AG10803 (cell line): ENCODE data around the gene TPSAB1.
"Not testable (repeated sequence)": the region's sequence is repeated elsewhere in the genome, so short reads cannot be mapped to it uniquely, and the experiment has no call there.

ENCODE experiments used
- DNase-seq: peaks from one replicate; pipeline ENCODE4 v3.0.0; 2010; ENCODE audit warnings: low read depth
- H3K4me3 ChIP-seq: 2 replicates; pipeline ENCODE4 v1.5.1; 2011; ENCODE audit warnings: mild to moderate bottlenecking, low read length, control low read depth
- TF ChIP-seq, protein P1 (sequence below): conservative IDR thresholded peaks from 2 replicates; pipeline ENCODE4 v1.5.1; 2011; ENCODE audit warnings: mild to moderate bottlenecking, low read length, control low read depth, inconsistent platforms

TPSAB1 gene

DNA sequence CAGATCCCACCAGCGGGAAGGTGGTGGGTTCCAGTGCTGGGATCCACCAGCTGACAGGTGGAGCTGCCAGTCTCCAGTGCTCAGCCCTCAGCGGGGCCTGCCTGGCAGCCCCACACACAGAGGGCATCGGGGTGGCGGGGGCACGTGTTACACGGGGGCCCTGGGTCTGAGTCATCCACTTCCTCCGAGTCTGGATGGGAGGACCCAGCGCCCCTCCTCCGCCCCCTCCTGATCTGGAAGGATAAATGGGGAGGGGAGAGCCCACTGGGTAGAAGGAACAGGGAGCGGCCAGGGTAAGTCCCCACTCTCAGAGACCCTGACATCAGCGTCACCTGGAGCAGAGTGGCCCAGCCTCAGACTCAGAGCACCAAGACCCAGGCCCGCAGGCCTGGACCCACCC is at the start of gene TPSAB1:
Gene TPSAB1 (plus strand): TSS at position 270 of the 400 bp plus-strand sequence. CDS start 234 bp downstream, outside the sequence.
- not testable (repeated sequence) for DNase-seq, H3K4me3 ChIP-seq

DNA sequence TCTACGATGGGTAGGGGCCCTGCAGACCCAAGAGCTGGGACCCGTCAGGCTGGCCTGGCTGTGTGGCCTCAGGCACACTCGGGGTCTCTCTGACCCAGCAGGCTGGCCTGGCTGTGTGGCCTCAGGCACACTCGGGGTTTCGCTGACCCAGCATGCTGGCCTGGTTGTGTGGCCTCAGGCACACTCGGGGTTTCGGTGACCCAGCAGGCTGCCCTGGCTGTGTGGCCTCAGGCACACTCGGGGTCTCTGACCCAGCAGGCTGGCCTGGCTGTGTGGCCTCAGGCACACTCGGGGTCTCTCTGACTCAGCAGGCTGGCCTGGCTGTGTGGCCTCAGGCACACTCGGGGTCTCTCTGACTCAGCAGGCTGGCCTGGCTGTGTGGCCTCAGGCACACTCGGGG is 49.7 kb upstream of the TPSAB1 start:
- DNase-seq, result not testable (repeated sequence)

DNA sequence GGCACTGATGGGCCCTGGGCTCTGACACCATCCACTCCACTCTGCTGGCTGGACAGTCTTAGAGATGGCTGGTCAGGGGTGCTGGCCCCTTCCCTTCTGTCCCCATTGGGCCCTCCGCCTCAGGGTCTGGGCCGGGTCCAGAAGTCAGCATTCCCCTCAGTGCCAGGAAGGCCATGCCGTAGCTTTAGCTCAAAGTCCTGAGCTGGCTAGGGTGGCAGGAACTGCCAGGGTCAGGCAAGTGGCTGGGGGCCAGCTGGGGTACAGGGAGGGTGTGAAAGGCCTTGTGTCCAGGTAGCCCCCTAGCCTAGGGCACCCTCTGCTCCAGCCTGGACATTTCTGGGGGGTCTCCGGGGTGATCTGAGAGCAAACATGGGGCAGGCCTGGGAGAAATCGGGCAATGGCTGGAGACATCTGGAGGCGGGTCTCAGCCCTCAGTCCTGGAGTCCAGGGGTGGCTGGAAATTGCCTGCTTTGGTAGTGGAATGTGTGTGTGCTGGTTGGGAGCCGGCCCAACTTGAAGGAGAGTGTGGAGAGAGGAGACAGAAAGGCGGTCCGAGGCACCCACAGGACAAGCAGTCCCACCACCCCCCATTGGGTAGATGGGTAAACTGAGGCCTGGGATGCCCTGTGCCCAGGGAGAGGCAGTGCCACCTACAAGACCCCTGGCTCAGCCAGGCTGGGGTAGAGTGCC is 48.0 kb upstream of the TPSAB1 start:
- TF ChIP-seq, protein P1, sequence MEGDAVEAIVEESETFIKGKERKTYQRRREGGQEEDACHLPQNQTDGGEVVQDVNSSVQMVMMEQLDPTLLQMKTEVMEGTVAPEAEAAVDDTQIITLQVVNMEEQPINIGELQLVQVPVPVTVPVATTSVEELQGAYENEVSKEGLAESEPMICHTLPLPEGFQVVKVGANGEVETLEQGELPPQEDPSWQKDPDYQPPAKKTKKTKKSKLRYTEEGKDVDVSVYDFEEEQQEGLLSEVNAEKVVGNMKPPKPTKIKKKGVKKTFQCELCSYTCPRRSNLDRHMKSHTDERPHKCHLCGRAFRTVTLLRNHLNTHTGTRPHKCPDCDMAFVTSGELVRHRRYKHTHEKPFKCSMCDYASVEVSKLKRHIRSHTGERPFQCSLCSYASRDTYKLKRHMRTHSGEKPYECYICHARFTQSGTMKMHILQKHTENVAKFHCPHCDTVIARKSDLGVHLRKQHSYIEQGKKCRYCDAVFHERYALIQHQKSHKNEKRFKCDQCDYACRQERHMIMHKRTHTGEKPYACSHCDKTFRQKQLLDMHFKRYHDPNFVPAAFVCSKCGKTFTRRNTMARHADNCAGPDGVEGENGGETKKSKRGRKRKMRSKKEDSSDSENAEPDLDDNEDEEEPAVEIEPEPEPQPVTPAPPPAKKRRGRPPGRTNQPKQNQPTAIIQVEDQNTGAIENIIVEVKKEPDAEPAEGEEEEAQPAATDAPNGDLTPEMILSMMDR, result no peak
- DNase-seq, result no peak
- H3K4me3 ChIP-seq, result no peak overlapping the region

More for the DNA sequence above, 49.7 kb upstream of the TPSAB1 start:
- H3K4me3 ChIP-seq, result not testable (repeated sequence)

DNA sequence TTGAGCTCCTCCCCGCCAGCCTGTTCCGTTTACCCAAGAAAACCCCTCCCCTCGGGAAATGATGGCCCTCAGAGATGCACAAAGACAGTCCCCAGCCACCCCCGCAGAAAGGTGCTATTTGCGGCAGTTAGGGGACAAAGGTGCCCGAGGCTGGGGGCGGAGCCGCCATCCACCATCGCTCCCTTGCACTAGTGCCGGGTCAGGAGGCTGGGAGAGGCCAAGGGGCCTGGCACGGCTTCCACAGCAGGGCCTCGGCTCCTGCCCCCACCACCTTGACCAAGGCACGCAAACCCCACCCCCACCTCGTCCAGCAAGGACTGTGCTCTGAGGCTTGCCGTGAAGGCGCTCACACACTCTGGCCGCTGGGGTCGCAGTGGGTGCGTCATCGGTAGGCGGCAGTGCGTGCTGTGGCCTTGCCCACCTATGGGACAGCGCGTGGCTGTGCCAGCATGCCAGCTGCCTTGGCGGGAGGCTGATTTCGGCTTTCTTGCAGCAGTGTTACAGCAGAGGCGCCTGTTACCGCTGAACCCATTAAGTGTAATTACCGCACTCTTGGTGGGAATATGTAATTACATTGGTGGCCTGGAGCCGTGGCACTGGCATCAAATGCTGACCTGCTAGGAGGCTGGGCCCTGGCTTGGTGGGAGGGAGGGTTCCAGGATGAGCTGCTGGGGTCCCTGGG is 47.2 kb upstream of the TPSAB1 start:
- TF ChIP-seq, protein P1, result no peak
- no peak overlapping the region for H3K4me3 ChIP-seq
- DNase-seq, result no peak

DNA sequence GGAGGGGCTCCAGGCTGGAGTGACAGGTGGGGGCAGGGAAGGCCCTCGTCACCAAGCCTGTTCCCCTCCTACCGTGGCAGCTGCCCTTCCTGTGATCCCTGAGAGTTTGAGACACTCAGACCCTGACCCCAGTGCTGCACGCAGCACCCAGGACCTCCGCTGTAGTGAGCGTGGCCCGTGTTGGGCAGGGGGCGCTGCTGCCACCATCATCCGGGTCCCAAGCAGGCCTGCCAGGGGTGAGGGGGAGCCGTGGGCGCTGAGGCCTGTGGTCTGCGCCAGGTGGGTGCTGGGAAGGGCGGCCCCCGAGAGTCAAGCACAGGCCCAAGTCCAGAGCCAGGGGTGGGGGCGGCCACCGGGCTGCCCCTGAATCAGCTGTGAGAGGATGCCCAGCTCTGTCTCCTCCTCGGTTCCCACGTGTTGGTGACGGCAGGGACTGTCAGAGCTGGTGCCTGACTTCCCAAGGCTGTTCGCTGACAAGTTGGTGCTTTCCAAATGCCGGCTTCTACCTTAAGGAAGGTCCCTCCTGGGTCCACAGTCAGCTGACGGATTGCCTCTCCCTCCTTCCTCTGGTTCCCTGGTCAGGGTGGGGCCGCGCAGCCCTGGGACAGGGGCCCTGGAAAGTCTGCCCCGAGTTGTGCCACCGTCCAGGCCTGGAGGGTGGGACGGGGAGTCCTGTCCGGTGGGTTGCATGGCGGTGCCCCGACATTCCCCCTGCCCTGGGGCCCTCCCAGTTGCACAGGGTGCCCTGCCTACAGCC is 46.5 kb upstream of the TPSAB1 start:
- TF ChIP-seq, protein P1, result no peak

DNA sequence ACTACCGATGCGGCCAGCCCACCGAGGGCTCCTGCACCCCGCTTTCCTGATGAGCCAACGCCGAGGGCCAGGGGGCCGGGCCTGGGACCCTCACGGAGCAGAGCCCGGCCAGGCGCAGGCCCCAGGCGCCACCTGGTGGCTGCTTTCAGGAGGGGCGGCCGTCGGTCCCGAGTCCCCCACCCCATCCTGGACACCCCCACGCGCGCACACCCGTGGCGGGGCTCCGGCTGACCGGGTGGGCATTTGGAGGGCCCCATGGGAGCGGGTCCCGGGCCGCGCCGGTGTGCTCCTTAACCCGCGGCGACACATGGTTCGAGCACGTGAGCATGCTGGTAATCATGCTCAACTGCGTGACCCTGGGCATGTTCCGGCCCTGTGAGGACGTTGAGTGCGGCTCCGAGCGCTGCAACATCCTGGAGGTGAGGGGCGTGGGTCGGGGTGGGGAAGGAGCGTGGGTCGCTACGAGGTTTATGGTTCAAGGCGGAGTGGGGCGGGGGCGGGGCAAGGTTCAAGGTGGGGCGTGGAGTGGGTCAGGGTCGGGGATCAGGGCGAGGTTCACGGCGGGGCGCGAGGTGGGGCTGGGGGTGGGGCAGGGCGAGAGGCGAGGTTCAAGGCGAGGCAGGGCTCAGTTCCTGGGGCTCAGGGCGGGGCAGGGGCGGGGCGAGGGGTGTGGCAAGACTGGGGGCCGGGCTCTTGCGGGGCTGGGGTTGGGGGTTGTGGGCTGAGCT is 45.7 kb upstream of the TPSAB1 start:
- TF ChIP-seq, protein P1, result peak; percentile 42
- DNase-seq, result no peak
- H3K4me3 ChIP-seq, result no peak overlapping the region

More for the DNA sequence above, 46.5 kb upstream of the TPSAB1 start:
- no peak overlapping the region for H3K4me3 ChIP-seq
- DNase-seq, result no peak

DNA sequence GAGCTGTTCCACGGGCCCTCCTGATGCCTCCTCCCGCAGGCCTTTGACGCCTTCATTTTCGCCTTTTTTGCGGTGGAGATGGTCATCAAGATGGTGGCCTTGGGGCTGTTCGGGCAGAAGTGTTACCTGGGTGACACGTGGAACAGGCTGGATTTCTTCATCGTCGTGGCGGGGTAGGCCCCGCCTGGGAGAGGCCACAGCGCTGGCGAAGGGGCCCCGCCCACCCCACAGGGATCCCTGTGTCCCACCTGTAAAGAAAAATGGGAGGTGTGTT is 45.2 kb upstream of the TPSAB1 start:
- H3K4me3 ChIP-seq, result no peak overlapping the region
- no peak for DNase-seq
- TF ChIP-seq, protein P1, result no peak
